ENCODE results near the gene EXOSC1.
"Not testable (repeated sequence)": the region's sequence is repeated elsewhere in the genome, so short reads cannot be mapped to it uniquely, and the experiment has no call there.

Gene EXOSC1

DNA sequence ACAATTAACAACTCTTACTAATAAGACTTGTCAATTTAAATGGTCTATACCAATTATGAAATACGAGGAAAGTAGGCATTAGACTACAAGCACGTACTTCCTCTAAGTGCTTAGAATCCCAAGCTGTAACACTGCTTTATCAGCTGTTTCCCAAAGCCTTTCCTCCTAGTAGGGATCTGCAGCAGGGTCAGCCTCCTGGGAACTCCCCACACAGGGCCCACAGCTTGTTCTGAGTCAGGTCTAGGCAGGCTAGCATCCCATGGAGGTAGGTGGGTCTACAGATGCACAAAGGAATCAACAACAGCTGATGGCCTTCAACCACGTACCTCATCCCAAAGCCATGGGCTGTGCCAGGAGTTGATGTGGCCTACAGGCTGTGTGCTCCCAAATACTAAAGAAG, 37.7 kb upstream of the EXOSC1 start:
- no peak for DNase-seq (ENCODE audit: low read depth, low spot score)
- H3K4me3 ChIP-seq (ENCODE audit: low read depth, low read length), result no peak overlapping the region
- TF ChIP-seq, protein P1, sequence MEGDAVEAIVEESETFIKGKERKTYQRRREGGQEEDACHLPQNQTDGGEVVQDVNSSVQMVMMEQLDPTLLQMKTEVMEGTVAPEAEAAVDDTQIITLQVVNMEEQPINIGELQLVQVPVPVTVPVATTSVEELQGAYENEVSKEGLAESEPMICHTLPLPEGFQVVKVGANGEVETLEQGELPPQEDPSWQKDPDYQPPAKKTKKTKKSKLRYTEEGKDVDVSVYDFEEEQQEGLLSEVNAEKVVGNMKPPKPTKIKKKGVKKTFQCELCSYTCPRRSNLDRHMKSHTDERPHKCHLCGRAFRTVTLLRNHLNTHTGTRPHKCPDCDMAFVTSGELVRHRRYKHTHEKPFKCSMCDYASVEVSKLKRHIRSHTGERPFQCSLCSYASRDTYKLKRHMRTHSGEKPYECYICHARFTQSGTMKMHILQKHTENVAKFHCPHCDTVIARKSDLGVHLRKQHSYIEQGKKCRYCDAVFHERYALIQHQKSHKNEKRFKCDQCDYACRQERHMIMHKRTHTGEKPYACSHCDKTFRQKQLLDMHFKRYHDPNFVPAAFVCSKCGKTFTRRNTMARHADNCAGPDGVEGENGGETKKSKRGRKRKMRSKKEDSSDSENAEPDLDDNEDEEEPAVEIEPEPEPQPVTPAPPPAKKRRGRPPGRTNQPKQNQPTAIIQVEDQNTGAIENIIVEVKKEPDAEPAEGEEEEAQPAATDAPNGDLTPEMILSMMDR (IDR thresholded peaks at IDR 0.05; ENCODE audit: low read depth, low read length), result no peak
- in situ Hi-C loops (cut with HindIII; ENCODE audit: low sequenced_read_pairs), result no loop called here

DNA sequence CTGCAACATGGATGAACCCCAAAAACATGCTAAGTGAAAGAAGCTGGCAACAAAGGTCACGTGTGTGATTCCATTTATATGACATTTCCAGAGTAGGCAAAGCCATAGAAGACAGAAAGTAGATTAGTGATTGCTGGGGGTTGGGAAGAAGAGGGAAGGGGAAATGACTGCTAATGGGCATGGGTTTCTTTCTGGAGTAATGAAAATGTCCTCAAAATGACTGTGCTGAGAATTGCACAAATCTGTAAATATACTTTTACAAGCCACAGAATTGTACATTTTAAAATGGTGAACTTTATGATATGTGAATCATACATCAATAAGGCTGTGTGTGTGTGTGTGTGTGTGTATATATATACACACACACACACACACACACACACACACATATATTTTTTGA, 36.6 kb upstream of the EXOSC1 start:
- H3K4me3 ChIP-seq (ENCODE audit: low read depth, low read length), result no peak overlapping the region
- TF ChIP-seq, protein P1 (IDR thresholded peaks at IDR 0.05; ENCODE audit: low read depth, low read length), result no peak
- no peak for DNase-seq (ENCODE audit: low read depth, low spot score)
- in situ Hi-C loops (cut with HindIII; ENCODE audit: low sequenced_read_pairs), result no loop called here

DNA sequence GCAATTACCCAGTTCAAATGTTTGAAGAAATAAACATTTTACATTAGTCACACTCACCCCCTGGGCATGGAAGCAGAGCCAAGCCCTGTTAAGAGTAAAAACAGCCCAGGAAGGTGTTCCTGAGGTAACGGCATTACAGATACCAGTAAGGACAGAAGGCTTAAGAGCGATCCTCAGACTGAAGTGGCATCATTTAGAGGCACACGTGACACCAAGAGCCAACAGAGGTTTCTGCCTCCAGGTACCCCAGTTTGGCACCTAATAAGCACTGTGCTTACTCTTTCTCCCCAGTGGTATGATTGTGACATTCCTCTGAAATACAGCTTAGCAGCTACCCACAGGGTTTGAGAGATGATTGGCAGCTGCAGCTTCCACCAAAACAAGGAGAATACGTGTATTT, 35.3 kb upstream of the EXOSC1 start:
- H3K4me3 ChIP-seq (ENCODE audit: low read depth, low read length), result no peak overlapping the region
- DNase-seq (ENCODE audit: low read depth, low spot score), result no peak
- in situ Hi-C loops (cut with HindIII; ENCODE audit: low sequenced_read_pairs), result no loop called here
- TF ChIP-seq, protein P1 (IDR thresholded peaks at IDR 0.05; ENCODE audit: low read depth, low read length), result no peak

DNA sequence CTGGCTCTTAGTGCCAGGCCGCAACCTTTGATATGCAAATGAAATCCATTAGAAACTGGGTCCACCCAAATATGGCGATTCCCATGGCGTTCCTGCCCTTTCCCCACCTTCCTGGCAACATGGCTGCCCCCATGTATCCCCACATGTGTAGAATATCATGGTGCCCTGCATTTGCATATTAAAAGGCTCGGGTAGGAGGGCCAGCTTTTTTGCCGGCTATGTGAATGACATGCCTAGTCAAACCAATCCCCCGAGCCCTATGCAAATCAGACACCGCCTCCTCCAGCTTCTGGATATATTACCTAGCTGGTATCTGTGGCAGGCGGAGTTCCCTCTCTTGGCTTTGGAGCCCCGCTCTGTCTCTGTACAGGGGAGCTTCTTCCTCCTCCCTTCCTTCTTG, 34.1 kb upstream of the EXOSC1 start:
- in situ Hi-C loops (cut with HindIII; ENCODE audit: low sequenced_read_pairs), result no loop called here
- no peak overlapping the region for H3K4me3 ChIP-seq (ENCODE audit: low read depth, low read length)
- DNase-seq (ENCODE audit: low read depth, low spot score), result no peak
- TF ChIP-seq, protein P1 (IDR thresholded peaks at IDR 0.05; ENCODE audit: low read depth, low read length), result no peak

DNA sequence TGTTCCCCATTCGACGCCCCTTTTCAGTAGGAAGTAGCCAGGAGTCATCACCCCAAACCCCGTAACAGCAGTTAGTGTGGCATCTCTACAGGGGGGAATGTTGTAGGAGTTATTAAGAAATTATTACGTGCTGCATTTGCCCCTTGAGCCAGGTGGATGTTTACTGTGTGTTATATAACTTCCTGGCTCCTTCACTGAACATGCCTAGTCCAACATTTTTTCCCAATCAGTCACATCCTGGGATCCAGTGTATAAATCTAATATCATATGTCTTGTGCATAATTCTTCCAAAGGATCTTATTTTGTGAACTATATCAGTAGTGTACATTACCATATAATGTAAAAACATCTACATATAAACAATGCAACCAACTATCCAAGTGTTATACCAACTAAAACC, 33.6 kb upstream of the EXOSC1 start:
- in situ Hi-C loops (cut with HindIII; ENCODE audit: low sequenced_read_pairs); DNase-seq (ENCODE audit: low read depth, low spot score); H3K4me3 ChIP-seq (ENCODE audit: low read depth, low read length): not testable (repeated sequence)

DNA sequence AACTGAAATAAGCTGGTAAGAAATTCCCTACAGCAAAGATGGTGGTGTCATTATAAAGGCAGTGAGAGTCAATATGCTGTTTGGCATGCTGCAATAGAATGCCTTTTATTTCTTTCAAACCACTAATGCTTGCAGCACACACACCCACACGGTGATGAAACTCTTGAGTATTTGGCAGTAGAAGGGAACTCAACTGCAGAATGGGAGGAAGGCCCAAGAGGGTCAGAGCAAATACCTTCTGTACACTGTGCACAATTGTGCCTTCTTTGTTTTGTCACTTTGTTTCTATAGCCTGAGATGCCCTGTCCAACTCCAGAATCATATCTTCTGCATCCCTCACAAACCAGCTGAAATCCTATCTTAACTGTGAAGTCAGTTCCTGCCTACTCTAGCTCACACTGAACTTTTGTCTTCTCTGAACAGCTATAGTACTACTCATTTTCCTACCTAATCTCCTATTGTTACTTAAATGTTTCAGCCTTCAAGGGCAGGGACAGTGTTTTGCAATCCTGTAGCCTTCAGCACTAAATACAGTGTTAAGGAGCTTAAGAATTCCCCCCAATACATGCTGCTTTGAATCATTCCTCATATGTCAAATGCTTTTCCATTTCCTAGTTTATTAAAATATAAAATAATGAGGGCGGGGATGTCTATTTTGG, 30.3 kb upstream of the EXOSC1 start:
- in situ Hi-C loops (cut with HindIII; ENCODE audit: low sequenced_read_pairs), result no loop called here
- H3K4me3 ChIP-seq (ENCODE audit: low read depth, low read length), result no peak overlapping the region
- TF ChIP-seq, protein P1 (IDR thresholded peaks at IDR 0.05; ENCODE audit: low read depth, low read length), result no peak

DNA sequence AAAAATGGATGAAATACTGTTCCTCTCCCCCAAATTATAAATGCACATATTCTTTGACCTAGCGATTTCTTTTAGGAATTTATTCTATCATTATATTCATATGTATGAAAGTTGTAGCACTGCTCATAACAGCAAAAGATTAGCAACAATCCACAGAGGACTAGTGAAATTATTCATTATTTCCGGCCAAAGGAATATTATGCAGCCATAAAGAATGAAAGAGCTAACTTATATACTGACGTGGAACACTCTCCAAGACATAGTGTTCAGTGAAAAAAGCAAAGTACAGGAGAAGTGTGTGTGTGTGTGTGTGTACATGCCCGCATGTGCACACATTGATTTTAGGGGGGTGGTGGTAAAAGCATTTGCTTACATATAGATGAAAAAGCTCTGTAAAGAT, 29.1 kb upstream of the EXOSC1 start:
- no peak overlapping the region for H3K4me3 ChIP-seq (ENCODE audit: low read depth, low read length)
- in situ Hi-C loops (cut with HindIII; ENCODE audit: low sequenced_read_pairs), result no loop called here
- no peak for DNase-seq (ENCODE audit: low read depth, low spot score)
- TF ChIP-seq, protein P1 (IDR thresholded peaks at IDR 0.05; ENCODE audit: low read depth, low read length), result no peak

More for the DNA sequence above, 30.3 kb upstream of the EXOSC1 start:
- DNase-seq (ENCODE audit: low read depth, low spot score), result peak; percentile 67

DNA sequence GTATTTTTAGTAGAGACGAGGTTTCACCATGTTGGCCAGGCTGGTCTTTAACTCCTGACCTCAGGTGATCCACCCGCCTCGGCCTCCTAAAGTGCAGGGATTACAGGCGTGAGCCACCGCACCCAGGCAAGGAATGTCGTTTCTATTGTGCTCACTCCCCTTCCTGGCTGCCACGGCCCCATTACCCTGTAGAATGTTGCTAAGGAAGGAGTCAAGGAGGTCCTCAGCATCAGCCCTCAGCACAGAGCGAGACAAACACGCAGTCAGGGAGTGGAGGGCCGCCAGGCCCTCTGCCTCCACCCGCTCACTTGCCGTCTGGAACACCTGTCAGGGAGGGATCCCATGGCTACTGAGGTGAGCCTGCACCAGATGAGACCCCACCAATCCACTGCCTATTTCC, 23.0 kb upstream of the EXOSC1 start:
- DNase-seq (ENCODE audit: low read depth, low spot score); H3K4me3 ChIP-seq (ENCODE audit: low read depth, low read length): not testable (repeated sequence)

More for the DNA sequence above, 23.0 kb upstream of the EXOSC1 start:
- in situ Hi-C loops (cut with HindIII; ENCODE audit: low sequenced_read_pairs), result not testable (repeated sequence)

Measured in astrocyte of the spinal cord (primary cell).